Prostate gland (tissue), 2 donors: ENCODE data around the gene ADAMTS17. TPM values are rescaled to one million over a fixed set of nuclear protein-coding genes. Genes with fewer than 3 reads are reported as not detected.

Experiments used
- DNase-seq: peaks from one replicate; pipeline ENCODE4 v3.0.0-alpha.2; 2019; ENCODE audit warnings: low spot score
- H3K27ac ChIP-seq, 2 donors: fragments of 200-600 bp; sonication (generic); 2 replicates each; pipeline ENCODE4 v1.5.1; 2017 to 2019
- H3K27me3 ChIP-seq: fragments of 200-600 bp; sonication (generic); replicated peaks from 2 replicates; pipeline ENCODE4 v1.5.1; 2019; ENCODE audit not compliant: insufficient read depth
- H3K36me3 ChIP-seq, 2 donors: fragments of 200-600 bp; sonication (generic); 1 replicate in 1 of 2; 2 replicates in 1 of 2; pipeline versions ENCODE4 v1.5.1 to v1.8.1; 2017 to 2019
- H3K4me1 ChIP-seq: fragments of 200-600 bp; sonication (generic); replicated peaks from 2 replicates; pipeline ENCODE4 v1.5.1; 2019
- H3K4me3 ChIP-seq, 2 donors: fragments of 200-600 bp; sonication (generic); 2 replicates each; pipeline ENCODE4 v1.5.1; 2017 to 2019
- H3K9me3 ChIP-seq: fragments of 200-600 bp; sonication (generic); 2 replicates; pipeline ENCODE4 v1.5.1; 2017
- CTCF ChIP-seq, 4 experiments: fragments of 200-600 bp in 2 of 4; fragments of 450-650 bp in 2 of 4; sonication (generic) in 2 of 4; IDR thresholded peaks; 1 replicate in 3 of 4; 2 replicates in 1 of 4; pipeline ENCODE4 v1.5.1; 2016 to 2019; ENCODE audit warnings: antibody characterized with exemption in 4 of 4, mild to moderate bottlenecking in 2 of 4, moderate library complexity in 2 of 4
- POLR2A ChIP-seq: fragments of 450-650 bp; IDR thresholded peaks from one replicate; pipeline ENCODE4 v1.6.1; 2016; ENCODE audit warnings: antibody characterized with exemption, mild to moderate bottlenecking
- POLR2AphosphoS5 ChIP-seq: sonication (generic); formaldehyde crosslinking; IDR thresholded peaks from one replicate; pipeline ENCODE4 v1.6.1; 2017; ENCODE audit warnings: antibody characterized with exemption
- WGBS: methylation state at CpG from one replicate; pipeline ENCODE4 v1.1.5; 2018; 5-methylcytosine and 5-hydroxymethylcytosine counted together
- intact Hi-C: fragments of 100-400 bp; cut with DNase I; formaldehyde crosslinking; loops from one replicate; pipeline ENCODE4 v1.14.2; 2022
- total RNA-seq, 2 donors: library from RNA; depleted of rRNA; stranded (reverse); fragments of >200 nt; gene quantifications; one replicate each; pipeline ENCODE4 v1.1.0, GENCODE V29; 2016

The ADAMTS17 gene
- total RNA-seq, 2 donors from 2014 or later = 2.7 to 5.6 TPM

DNA sequence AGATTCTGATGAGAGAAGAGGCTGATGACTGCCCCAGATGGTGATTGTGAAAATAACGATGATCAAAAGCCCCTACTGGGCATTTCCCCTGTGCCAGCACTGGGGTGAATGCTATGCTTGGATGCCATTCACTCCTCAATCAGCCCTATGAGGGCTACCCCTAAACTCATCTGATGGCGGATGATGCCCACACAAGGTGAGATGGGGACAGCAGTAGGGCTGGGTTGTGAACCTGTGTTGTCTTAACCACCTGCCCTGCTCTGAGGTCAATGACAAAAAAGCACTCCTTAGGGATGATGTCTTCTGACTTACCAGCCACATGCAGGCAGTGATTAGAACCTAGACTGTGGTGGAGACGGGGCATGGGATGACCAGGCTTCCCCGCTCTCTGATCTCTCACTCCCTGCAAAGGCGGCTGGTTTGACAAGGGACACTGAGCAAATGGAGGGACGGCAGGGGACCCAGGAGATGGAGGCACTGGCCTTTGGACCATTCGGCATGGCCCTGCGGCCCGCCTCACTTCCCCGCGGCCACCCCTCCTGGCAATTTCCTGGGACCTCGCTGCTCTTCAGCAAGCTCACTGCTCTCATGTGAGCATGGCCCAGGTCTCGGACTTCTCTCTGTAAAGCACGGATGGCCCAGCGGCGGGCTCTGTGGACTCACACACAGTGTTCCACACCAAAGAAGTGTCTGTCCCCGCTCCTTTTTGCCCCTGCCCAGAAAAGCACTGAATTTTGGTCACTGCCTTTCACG lies 357.1 kb downstream of the ADAMTS17 start:
- H3K4me3 ChIP-seq = no peak overlapping the region
- 93% methylated on average over 18 of the region's 18 CpGs for WGBS
- intact Hi-C loops = no loop called here
- TF ChIP-seq CTCF (IDR thresholded peaks at IDR 0.05) (no peak), POLR2AphosphoS5 (no peak), POLR2A (no peak)
- H3K36me3 ChIP-seq = no peaks in the 10 kb centered on the region
- no peaks in the 10 kb centered on the region for H3K9me3 ChIP-seq
- no peaks in the 10 kb centered on the region for H3K27me3 ChIP-seq
- no peaks in the 10 kb centered on the region for H3K4me1 ChIP-seq
- H3K27ac ChIP-seq = no peak overlapping the region
- DNase-seq = no peak

- Histone ChIP-seq H3K27me3 (no peaks in the 10 kb centered on the region), H3K4me1 (no peaks in the 10 kb centered on the region), H3K4me3 (no peak overlapping the region), H3K27ac (no peak overlapping the region), H3K36me3 (no peaks in the 10 kb centered on the region), H3K9me3 (no peaks in the 10 kb centered on the region)
- no peak for TF ChIP-seq CTCF (IDR thresholded peaks at IDR 0.05)
- TF ChIP-seq POLR2AphosphoS5 = no peak
- TF ChIP-seq POLR2A = no peak
- intact Hi-C loops = no loop called here
- no peak for DNase-seq
- 38% methylated on average over 16 of the region's 17 CpGs for WGBS
Observed at GRCh38 chr15:99983886-99984286, 357.9 kb downstream of the ADAMTS17 start.

DNA sequence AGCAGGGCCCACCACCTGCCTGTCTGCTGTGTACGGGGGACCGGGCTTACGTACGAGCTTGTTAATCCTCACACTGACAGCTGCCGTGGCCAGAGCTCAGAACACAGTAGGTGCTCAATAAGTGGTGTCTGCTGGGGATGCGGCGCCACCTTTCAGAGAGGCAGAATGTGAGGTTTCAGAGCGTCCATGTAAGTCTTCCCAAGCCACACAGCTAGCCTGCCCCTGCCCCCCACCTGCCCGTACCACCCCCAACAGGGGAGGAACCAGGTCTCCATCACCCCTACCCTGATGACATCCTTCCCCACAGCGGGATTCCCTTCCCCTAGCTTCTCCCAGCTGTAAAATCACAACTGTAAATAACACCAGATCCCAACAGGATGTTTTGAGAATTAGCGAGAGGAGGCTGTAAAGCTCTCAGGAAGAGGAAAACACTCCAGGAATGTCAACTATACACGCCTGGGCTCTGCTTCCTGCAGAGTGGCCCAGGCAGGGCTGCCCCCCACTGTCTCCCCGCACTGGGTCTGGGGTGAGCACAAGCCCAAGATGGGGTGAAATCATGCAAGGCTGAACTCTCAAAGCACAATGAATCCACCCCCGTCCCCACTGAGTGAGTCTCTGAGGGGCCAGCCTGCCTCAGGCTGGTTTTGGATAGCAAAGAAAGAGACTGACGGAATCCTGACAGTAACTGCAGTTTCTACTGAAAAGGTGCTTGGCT lies 358.4 kb downstream of the ADAMTS17 start:
- 46% methylated on average over 15 of the region's 15 CpGs for WGBS
- TF ChIP-seq CTCF (IDR thresholded peaks at IDR 0.05) = no peak
- no peak for TF ChIP-seq POLR2A
- TF ChIP-seq POLR2AphosphoS5 = no peak
- H3K27ac ChIP-seq = no peak overlapping the region
- no peaks in the 10 kb centered on the region for H3K36me3 ChIP-seq
- DNase-seq = no peak
- no peaks in the 10 kb centered on the region for H3K9me3 ChIP-seq
- H3K4me3 ChIP-seq = no peak overlapping the region
- no peaks in the 10 kb centered on the region for H3K4me1 ChIP-seq
- intact Hi-C loops = no loop called here
- no peaks in the 10 kb centered on the region for H3K27me3 ChIP-seq

GRCh38 chr15:99982662-99983061 lies 359.1 kb downstream of the ADAMTS17 start:
- Histone ChIP-seq H3K4me1 (no peaks in the 10 kb centered on the region), H3K4me3 (no peak overlapping the region), H3K36me3 (no peaks in the 10 kb centered on the region), H3K9me3 (no peaks in the 10 kb centered on the region), H3K27ac (no peak overlapping the region), H3K27me3 (no peaks in the 10 kb centered on the region)
- 76% methylated on average over 4 of the region's 4 CpGs for WGBS
- intact Hi-C loops = no loop called here
- TF ChIP-seq CTCF (IDR thresholded peaks at IDR 0.05) (no peak), POLR2AphosphoS5 (no peak), POLR2A (no peak)
- DNase-seq = no peak
